NT2/D1 (cell line): ENCODE data around the gene TSPAN14.

Experiments used
- SUZ12 ChIP-seq: IDR thresholded peaks from 2 replicates; pipeline ENCODE4 v1.6.1; 2011; ENCODE audit not compliant: insufficient read length, insufficient read depth; ENCODE audit errors: extremely low read depth
- YY1 ChIP-seq: IDR thresholded peaks from 2 replicates; pipeline ENCODE4 v1.6.1; 2011; ENCODE audit not compliant: insufficient read length, insufficient read depth
- ZNF274 ChIP-seq: IDR thresholded peaks from 2 replicates; pipeline ENCODE4 v1.6.1; 2011; ENCODE audit warnings: mild to moderate bottlenecking, low read depth, low read length

DNA sequence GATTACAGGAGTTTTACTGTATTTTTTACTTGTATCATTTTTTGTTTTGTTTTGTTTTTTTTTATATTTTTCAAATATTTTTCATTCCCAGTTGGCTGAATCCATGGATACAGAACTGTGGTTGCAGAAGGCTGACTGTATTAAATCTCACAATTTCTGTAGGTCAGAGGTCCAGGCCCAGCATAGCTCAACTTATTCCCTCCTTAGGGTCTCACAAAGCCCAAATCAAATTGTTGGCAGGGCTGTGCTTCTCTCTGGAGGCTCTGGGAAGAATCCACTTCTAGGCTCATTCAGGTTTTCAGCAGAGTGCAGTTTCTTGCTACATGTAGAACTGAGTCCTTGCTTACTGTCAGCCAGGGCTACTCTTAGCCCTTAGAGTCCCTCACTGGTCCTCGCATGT lies 22.6 kb downstream of the TSPAN14 start:
- TF ChIP-seq SUZ12, result no peak
- TF ChIP-seq YY1, result no peak
- no peak for TF ChIP-seq ZNF274
